Lower leg skin (tissue), 4 donors: Measurements from ENCODE around the gene MAN1A1. TPM values are rescaled to one million over a fixed set of nuclear protein-coding genes. Genes with fewer than 3 reads are reported as not detected.

Source experiments
- DNase-seq, 2 donors: peaks; one replicate each; pipeline ENCODE4 v3.0.0-alpha.2; 2019; ENCODE audit warnings: low spot score in 2 of 2
- H3K4me3 ChIP-seq: fragments of 200-600 bp; sonication (generic); 2 replicates; pipeline ENCODE4 v1.5.1; 2017; ENCODE audit warnings: mild to moderate bottlenecking, low read depth; ENCODE audit not compliant: poor library complexity, severe bottlenecking
- CTCF ChIP-seq, 3 donors: fragments of 450-650 bp; IDR thresholded peaks; one replicate each; pipeline ENCODE4 v1.5.1; 2016; ENCODE audit warnings: antibody characterized with exemption in 3 of 3, mild to moderate bottlenecking in 3 of 3, moderate library complexity in 2 of 3
- POLR2A ChIP-seq, 2 donors: fragments of 450-650 bp; IDR thresholded peaks; one replicate each; pipeline ENCODE4 v1.6.1; 2016 to 2017; ENCODE audit warnings: antibody characterized with exemption in 2 of 2, mild to moderate bottlenecking in 1 of 2, moderate library complexity in 1 of 2
- WGBS, 2 donors: methylation state at CpG; one replicate each; pipeline ENCODE4 v1.1.5; 2018; 5-methylcytosine and 5-hydroxymethylcytosine counted together
- intact Hi-C: fragments of 100-400 bp; cut with DNase I; formaldehyde crosslinking; loops from one replicate; pipeline ENCODE4 v1.15.0; 2023; ENCODE audit warnings: low total_unique reads
- total RNA-seq, 4 donors: library from RNA; depleted of rRNA; stranded (reverse); fragments of >200 nt; gene quantifications; one replicate each; pipeline ENCODE4 v1.1.0, GENCODE V29; 2016

The MAN1A1 gene
- total RNA-seq, 4 donors from 2014 or later: 33.5 to 85.7 (median 37.1) TPM

GRCh38 chr6:119210596-119210995 is 139.0 kb downstream of the MAN1A1 start:
- intact Hi-C loops: no loop called here
- TF ChIP-seq CTCF (IDR thresholded peaks at IDR 0.05) (no peak), POLR2A (IDR thresholded peaks at IDR 0.05) (no peak)
- no peak for DNase-seq
- H3K4me3 ChIP-seq: no peak overlapping the region

DNA sequence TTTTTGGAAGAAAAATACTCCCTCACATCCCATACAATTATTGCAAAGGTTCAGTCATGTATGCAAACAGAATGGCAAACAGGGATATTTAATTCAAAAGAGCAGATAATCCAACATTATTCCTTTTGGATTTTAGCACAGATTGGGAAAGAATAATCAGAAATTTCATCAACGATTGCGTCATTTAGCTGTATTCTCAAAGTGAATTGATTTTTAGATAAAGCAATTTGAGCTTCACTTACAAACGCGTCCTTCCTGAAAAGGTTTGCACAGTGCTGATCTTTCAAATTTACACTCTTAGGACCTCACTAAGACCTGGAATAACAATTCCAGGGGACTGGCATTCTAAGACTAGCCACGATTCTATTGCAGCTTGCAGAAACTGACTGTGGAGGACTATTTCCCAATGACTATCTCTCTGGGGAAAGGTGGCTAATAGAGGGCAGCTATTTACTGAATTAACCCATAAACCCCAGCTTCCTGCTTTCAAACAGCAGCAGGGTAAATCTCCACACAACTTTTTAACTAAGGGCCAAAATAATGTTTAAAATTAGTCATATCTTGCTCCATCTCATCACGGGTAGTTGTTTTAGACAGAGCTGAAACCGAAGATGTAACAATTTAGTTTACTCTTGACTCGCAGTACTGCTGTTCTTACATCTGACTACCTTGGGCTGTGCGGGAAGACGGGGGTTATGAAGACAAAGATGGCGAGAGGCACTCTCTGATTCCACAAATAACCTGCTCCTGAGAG is 139.9 kb downstream of the MAN1A1 start:
- intact Hi-C loops: no loop called here
- WGBS, 2 donors: 71 to 81% methylated on average over 11 of the region's 11 CpGs
- H3K4me3 ChIP-seq: no peak overlapping the region
- TF ChIP-seq CTCF (IDR thresholded peaks at IDR 0.05) (no peak), POLR2A (IDR thresholded peaks at IDR 0.05) (no peak)
- DNase-seq: no peak

DNA sequence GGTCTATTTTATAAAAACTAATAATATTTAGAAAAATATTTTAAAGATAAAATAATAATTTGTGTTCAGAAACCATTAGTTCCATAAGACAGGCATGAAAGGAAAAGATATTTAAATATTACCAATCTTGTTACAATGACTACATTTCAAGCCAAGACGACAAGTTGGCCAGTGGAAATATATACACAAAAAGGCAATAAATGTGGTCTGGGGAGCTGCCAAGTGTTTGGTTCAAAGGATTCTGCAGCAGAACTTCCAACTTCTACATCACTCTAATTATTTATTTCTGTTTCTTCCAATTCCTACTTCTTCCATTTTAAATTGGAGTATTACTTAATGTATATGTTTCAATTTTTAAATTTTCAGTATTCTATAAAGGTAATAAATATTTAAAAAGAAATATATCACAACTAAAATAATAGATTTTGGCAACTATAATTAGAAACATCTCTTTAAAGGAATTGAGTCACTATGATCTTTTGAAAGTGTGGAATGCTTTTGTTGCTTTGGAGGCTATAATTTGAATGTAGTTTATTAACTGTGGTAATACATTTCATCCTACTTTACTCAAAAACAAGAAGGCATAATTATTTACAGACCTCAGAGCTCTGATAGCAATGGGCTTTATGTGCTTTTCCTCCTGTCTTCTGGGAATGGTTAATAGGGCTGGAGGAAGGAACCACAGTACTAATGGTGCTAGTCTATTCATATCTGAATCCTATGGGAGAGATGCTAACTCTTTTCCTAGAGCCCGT is 141.4 kb downstream of the MAN1A1 start:
- 46 to 62% methylated on average over 2 of the region's 2 CpGs for WGBS, 2 donors
- intact Hi-C loops: no loop called here
- TF ChIP-seq CTCF (IDR thresholded peaks at IDR 0.05) (no peak), POLR2A (IDR thresholded peaks at IDR 0.05) (no peak)
- DNase-seq: no peak
- no peak overlapping the region for H3K4me3 ChIP-seq

GRCh38 chr6:119207327-119207726 is 142.2 kb downstream of the MAN1A1 start:
- 90 to 93% methylated on average over 2 of the region's 2 CpGs for WGBS, 2 donors
- no peak overlapping the region for H3K4me3 ChIP-seq
- intact Hi-C loops: no loop called here
- no peak for TF ChIP-seq POLR2A (IDR thresholded peaks at IDR 0.05)
- TF ChIP-seq CTCF (IDR thresholded peaks at IDR 0.05): no peak
- DNase-seq: no peak

DNA sequence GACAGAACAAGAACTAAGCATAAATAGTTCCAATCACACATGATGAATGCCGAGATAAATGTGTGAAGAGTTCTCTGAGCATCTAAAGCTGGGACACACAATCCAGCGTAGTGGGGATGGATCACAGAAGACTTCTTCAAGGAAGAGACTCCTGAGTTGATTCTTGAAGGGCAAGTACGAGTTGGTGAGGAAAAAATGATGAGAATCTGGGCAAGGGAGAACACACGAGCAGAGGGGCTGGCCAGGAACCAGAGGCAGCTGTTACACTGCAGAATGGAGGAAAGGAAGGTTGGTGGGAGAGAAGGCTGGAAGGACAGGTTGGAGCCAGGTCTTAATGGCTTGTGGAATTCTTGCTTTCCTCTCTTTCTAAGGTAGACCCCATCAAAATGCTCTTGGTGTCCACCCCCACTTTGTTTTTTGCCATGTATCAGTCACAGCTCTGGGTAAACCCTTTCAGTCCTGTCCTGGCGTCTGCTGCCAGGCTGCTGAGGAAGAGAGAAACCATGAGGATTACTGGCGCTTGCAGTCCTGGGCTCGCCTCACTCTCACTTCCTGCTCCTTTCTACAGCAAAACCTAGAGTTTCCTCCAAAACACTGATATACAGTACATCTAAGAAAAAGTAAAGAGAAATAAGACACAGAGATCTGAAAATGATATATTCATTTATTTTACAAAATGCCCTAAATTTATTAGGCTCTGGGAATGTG is 143.5 kb downstream of the MAN1A1 start:
- 83 to 84% methylated on average over 7 of the region's 7 CpGs for WGBS, 2 donors
- TF ChIP-seq CTCF (IDR thresholded peaks at IDR 0.05) (no peak), POLR2A (IDR thresholded peaks at IDR 0.05) (no peak)
- H3K4me3 ChIP-seq: no peak overlapping the region
- intact Hi-C loops: no loop called here
- DNase-seq: no peak
